Panc1 (cell line): Measurements from ENCODE around the gene UCMA. TPM values are rescaled to one million over a fixed set of nuclear protein-coding genes. Genes with fewer than 3 reads are reported as not detected.

Source experiments
- ATAC-seq: fragments of 200-7000 bp; cut with Tn5 transposase; 2 replicates; pipeline ENCODE4 v1.9.1; 2020; ENCODE audit warnings: mild to moderate bottlenecking, moderate library complexity
- BruUV-seq: library from RNA; stranded (reverse); fragments of 400-500 nt; replicated peaks from 2 replicates; lab custom pipeline; 2021; lab: Mats Ljungman, UMichigan
- CTCF ChIA-PET: fragments of 300-600 bp; sonication (Branson Sonifier 250); formaldehyde crosslinking; loops from one replicate; lab custom pipeline; 2022; ENCODE audit warnings: antibody characterized with exemption; lab: Charles Lee
- POLR2A ChIA-PET: fragments of 300-600 bp; sonication (Branson Sonifier 250); formaldehyde crosslinking; loops from one replicate; lab custom pipeline; 2022; ENCODE audit warnings: antibody characterized with exemption; lab: Charles Lee
- DNase-seq: peaks from one replicate; pipeline ENCODE4 v3.0.0-alpha.2; 2010; ENCODE audit warnings: low read depth, low spot score
- H3K27ac ChIP-seq: 2 replicates; pipeline ENCODE4 v1.5.1; 2011; ENCODE audit warnings: mild to moderate bottlenecking, low read length, inconsistent platforms
- H3K27me3 ChIP-seq: fragments of 200-500 bp; sonication (Bioruptor generic); 2 replicates; pipeline ENCODE4 v1.6.0; 2014; ENCODE audit warnings: low read length, inconsistent platforms; ENCODE audit not compliant: control insufficient read depth, insufficient read depth
- H3K36me3 ChIP-seq: fragments of 200-500 bp; sonication (Bioruptor generic); 2 replicates; pipeline ENCODE4 v1.5.1; 2014; ENCODE audit warnings: inconsistent platforms, mild to moderate bottlenecking, low read length, moderate library complexity; ENCODE audit not compliant: control insufficient read depth, insufficient read depth
- H3K4me1 ChIP-seq: 2 replicates; pipeline ENCODE4 v1.5.1; 2011; ENCODE audit warnings: inconsistent platforms, mild to moderate bottlenecking, low read length, moderate library complexity; ENCODE audit not compliant: control insufficient read depth, insufficient read depth
- H3K4me3 ChIP-seq, 2 experiments: 2 replicates each; pipeline ENCODE4 v1.5.1; 2011 to 2012; ENCODE audit warnings: low read depth in 2 of 2, low read length in 2 of 2, mild to moderate bottlenecking in 2 of 2, inconsistent platforms in 1 of 2, moderate library complexity in 1 of 2
- H3K9me3 ChIP-seq: fragments of 200-500 bp; sonication (Bioruptor generic); 2 replicates; pipeline ENCODE4 v1.5.1; 2014; ENCODE audit warnings: low read depth, mild to moderate bottlenecking, inconsistent platforms, low read length, moderate library complexity; ENCODE audit not compliant: control insufficient read depth, insufficient read depth
- POLR2AphosphoS5 ChIP-seq: IDR thresholded peaks from 2 replicates; pipeline ENCODE4 v1.6.1; 2012; ENCODE audit warnings: mild to moderate bottlenecking, low read depth, low read length, moderate library complexity
- SIN3A ChIP-seq: IDR thresholded peaks from 2 replicates; pipeline ENCODE4 v1.6.1; 2012; ENCODE audit warnings: low read depth, mild to moderate bottlenecking, low read length, moderate library complexity, borderline replicate concordance; ENCODE audit not compliant: insufficient read depth
- TCF7L2 ChIP-seq: IDR thresholded peaks from 2 replicates; pipeline ENCODE4 v1.6.1; 2011; ENCODE audit warnings: mild to moderate bottlenecking, low read depth, low read length, inconsistent platforms
- in situ Hi-C: cut with HindIII; loops from 2 replicates; pipeline ENCODE4 v1.10.0; 2016; ENCODE audit warnings: low sequenced_read_pairs, low pct_unique_long_range_greater_than_20kb
- intact Hi-C: fragments of 100-400 bp; cut with micrococcal nuclease; formaldehyde crosslinking; loops from one replicate; pipeline ENCODE4 v1.10.0; 2022; ENCODE audit not compliant: unreplicated experiment
- total RNA-seq: library from RNA; stranded (reverse); gene quantifications from one replicate; pipeline ENCODE4 v1.2.1, GENCODE V29; 2021; ENCODE audit not compliant: unreplicated experiment
- TF ChIP-seq, protein P1 (sequence below): fragments of 450-650 bp; IDR thresholded peaks from 2 replicates; pipeline ENCODE4 v1.5.1; 2017; ENCODE audit warnings: mild to moderate bottlenecking
- TF ChIP-seq, protein P2 (sequence below), 2 experiments: IDR thresholded peaks; 2 replicates each; pipeline ENCODE4 v1.6.1; 2011 to 2012; ENCODE audit warnings: low read depth in 2 of 2, control low read depth in 1 of 2, low read length in 1 of 2, mild to moderate bottlenecking in 1 of 2, moderate library complexity in 1 of 2; ENCODE audit not compliant: insufficient read depth in 1 of 2

UCMA gene
- total RNA-seq, 1 experiment from 2014 or later = not detected

DNA sequence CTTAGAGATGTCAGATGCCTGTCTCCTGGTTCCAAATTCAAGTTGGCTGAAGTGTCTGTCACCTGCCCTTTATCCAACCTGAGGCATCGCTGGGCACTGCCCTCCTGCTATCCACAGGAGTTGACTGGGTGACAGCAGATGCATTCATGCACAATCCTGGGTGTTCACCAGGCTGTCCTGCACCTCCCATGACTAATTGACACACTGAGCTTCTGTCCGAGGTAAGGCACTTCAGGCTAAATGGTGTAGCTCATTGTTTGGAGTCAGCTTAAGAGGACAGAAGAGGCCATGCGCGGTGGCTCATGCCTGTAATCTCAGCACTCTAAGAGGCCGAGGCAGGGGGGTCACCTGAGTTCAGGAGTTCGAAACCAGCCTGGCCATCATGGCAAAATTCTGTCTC lies 2.4 kb downstream of the UCMA start:
- CTCF ChIA-PET = no interaction called here
- Histone ChIP-seq H3K27me3 (no peaks in the 10 kb centered on the region), H3K9me3 (no peaks in the 10 kb centered on the region), H3K4me1 (no peaks in the 10 kb centered on the region), H3K4me3 (no peak overlapping the region), H3K36me3 (no peaks in the 10 kb centered on the region), H3K27ac (no peak overlapping the region)
- BruUV-seq = no TSS peak
- no peak for ATAC-seq
- POLR2A ChIA-PET = no interaction called here
- in situ Hi-C loops (no loop called here), intact Hi-C loops (no loop called here)
- DNase-seq = no peak
- TF ChIP-seq SIN3A (no peak), POLR2AphosphoS5 (no peak), TCF7L2 (no peak)
- TF ChIP-seq, protein P1, sequence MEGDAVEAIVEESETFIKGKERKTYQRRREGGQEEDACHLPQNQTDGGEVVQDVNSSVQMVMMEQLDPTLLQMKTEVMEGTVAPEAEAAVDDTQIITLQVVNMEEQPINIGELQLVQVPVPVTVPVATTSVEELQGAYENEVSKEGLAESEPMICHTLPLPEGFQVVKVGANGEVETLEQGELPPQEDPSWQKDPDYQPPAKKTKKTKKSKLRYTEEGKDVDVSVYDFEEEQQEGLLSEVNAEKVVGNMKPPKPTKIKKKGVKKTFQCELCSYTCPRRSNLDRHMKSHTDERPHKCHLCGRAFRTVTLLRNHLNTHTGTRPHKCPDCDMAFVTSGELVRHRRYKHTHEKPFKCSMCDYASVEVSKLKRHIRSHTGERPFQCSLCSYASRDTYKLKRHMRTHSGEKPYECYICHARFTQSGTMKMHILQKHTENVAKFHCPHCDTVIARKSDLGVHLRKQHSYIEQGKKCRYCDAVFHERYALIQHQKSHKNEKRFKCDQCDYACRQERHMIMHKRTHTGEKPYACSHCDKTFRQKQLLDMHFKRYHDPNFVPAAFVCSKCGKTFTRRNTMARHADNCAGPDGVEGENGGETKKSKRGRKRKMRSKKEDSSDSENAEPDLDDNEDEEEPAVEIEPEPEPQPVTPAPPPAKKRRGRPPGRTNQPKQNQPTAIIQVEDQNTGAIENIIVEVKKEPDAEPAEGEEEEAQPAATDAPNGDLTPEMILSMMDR = no peak
- TF ChIP-seq, protein P2, sequence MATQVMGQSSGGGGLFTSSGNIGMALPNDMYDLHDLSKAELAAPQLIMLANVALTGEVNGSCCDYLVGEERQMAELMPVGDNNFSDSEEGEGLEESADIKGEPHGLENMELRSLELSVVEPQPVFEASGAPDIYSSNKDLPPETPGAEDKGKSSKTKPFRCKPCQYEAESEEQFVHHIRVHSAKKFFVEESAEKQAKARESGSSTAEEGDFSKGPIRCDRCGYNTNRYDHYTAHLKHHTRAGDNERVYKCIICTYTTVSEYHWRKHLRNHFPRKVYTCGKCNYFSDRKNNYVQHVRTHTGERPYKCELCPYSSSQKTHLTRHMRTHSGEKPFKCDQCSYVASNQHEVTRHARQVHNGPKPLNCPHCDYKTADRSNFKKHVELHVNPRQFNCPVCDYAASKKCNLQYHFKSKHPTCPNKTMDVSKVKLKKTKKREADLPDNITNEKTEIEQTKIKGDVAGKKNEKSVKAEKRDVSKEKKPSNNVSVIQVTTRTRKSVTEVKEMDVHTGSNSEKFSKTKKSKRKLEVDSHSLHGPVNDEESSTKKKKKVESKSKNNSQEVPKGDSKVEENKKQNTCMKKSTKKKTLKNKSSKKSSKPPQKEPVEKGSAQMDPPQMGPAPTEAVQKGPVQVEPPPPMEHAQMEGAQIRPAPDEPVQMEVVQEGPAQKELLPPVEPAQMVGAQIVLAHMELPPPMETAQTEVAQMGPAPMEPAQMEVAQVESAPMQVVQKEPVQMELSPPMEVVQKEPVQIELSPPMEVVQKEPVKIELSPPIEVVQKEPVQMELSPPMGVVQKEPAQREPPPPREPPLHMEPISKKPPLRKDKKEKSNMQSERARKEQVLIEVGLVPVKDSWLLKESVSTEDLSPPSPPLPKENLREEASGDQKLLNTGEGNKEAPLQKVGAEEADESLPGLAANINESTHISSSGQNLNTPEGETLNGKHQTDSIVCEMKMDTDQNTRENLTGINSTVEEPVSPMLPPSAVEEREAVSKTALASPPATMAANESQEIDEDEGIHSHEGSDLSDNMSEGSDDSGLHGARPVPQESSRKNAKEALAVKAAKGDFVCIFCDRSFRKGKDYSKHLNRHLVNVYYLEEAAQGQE (IDR thresholded peaks at IDR 0.05; ENCODE audit: insufficient read depth in 1 of 2, low read depth in 2 of 2, low read length in 1 of 2) = no peak

DNA sequence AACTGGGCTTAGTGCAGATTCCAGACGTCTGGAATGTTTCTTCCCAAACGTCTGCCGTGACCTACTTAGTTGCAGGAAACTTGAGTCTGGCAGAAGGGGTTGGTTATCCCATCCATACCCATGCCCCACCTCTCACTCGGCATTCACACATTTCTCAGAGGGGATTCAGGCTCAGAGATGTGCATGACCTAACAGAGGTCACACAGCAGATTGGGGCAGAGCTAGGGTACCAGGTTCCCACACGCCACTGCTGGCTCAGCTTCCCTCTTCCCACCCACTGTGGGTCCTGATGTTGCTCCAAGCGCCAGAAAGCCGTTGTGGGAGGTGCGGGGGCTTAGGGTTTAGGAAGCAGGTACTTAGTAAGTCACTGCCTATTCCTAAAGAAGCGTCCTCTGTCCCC lies 3.0 kb downstream of the UCMA start:
- H3K4me3 ChIP-seq = no peak overlapping the region
- no peak for ATAC-seq
- no TSS peak for BruUV-seq
- CTCF ChIA-PET = no interaction called here
- H3K27ac ChIP-seq = no peak overlapping the region
- no peaks in the 10 kb centered on the region for H3K4me1 ChIP-seq
- H3K9me3 ChIP-seq = no peaks in the 10 kb centered on the region
- intact Hi-C loops = no loop called here
- POLR2A ChIA-PET = no interaction called here
- in situ Hi-C loops = no loop called here
- no peaks in the 10 kb centered on the region for H3K36me3 ChIP-seq
- DNase-seq = no peak
- no peak for TF ChIP-seq SIN3A
- TF ChIP-seq, protein P1 = no peak
- no peaks in the 10 kb centered on the region for H3K27me3 ChIP-seq
